HepG2 (cell line): Measurements from ENCODE around the gene ACACB. TPM values are rescaled to one million over a fixed set of nuclear protein-coding genes. Genes with fewer than 3 reads are reported as not detected.

Source experiments
- BCLAF1 ChIP-seq: fragments of 450-650 bp; IDR thresholded peaks from 2 replicates; pipeline ENCODE4 v1.6.1; 2017; ENCODE audit warnings: mild to moderate bottlenecking
- E2F1 ChIP-seq: sonication (generic); formaldehyde crosslinking; IDR thresholded peaks from 2 replicates; pipeline ENCODE4 v1.5.0; 2020; ENCODE audit warnings: missing genetic modification reagents
- GABPA ChIP-seq, 2 experiments: IDR thresholded peaks; 2 replicates each; pipeline ENCODE4 v1.6.1; 2011 to 2016; ENCODE audit warnings: low read depth in 2 of 2, low read length in 1 of 2, missing biosample characterization in 1 of 2, missing genetic modification characterization in 1 of 2
- HDAC1 ChIP-seq: sonication (generic); formaldehyde crosslinking; IDR thresholded peaks from 2 replicates; pipeline ENCODE4 v1.5.1; 2020; ENCODE audit warnings: mild to moderate bottlenecking, missing genetic modification reagents
- IRX3 ChIP-seq: sonication (generic); formaldehyde crosslinking; IDR thresholded peaks from 2 replicates; pipeline ENCODE4 v1.8.1; 2023; ENCODE audit warnings: mild to moderate bottlenecking, low read depth, missing genetic modification reagents, borderline replicate concordance
- KMT2B ChIP-seq: IDR thresholded peaks from 2 replicates; pipeline ENCODE4 v1.6.1; 2016; ENCODE audit warnings: missing genetic modification reagents, missing compliant biosample characterization
- MIER3 ChIP-seq: IDR thresholded peaks from 2 replicates; pipeline ENCODE4 v1.6.1; 2016; ENCODE audit warnings: missing compliant biosample characterization, borderline replicate concordance
- PCBP1 ChIP-seq: fragments of 200-400 bp; formaldehyde crosslinking; IDR thresholded peaks from 2 replicates; pipeline ENCODE4 v1.6.1; 2017; ENCODE audit warnings: mild to moderate bottlenecking, low read depth, low read length, borderline replicate concordance
- PHF8 ChIP-seq: sonication (generic); formaldehyde crosslinking; IDR thresholded peaks from 2 replicates; pipeline ENCODE4 v1.5.0; 2020; ENCODE audit warnings: missing genetic modification reagents
- REPIN1 ChIP-seq: sonication (generic); formaldehyde crosslinking; IDR thresholded peaks from 2 replicates; pipeline ENCODE4 v1.8.0; 2022; ENCODE audit warnings: missing genetic modification reagents, low read depth, mild to moderate bottlenecking, borderline replicate concordance
- THAP11 ChIP-seq: IDR thresholded peaks from 2 replicates; pipeline ENCODE4 v1.6.1; 2016; ENCODE audit warnings: missing biosample characterization, missing genetic modification reagents
- ZFP91 ChIP-seq: sonication (generic); formaldehyde crosslinking; IDR thresholded peaks from 2 replicates; pipeline ENCODE4 v1.9.0; 2022; ENCODE audit warnings: missing genetic modification reagents, mild to moderate bottlenecking, borderline replicate concordance
- ZMYM3 ChIP-seq: sonication (generic); formaldehyde crosslinking; IDR thresholded peaks from 2 replicates; pipeline ENCODE4 v1.5.1; 2020; ENCODE audit warnings: mild to moderate bottlenecking, missing genetic modification reagents
- ZMYM4 ChIP-seq: sonication (generic); formaldehyde crosslinking; IDR thresholded peaks from 2 replicates; pipeline ENCODE4 v1.8.1; 2023; ENCODE audit warnings: mild to moderate bottlenecking, missing genetic modification reagents
- ZNF136 ChIP-seq: sonication (generic); formaldehyde crosslinking; IDR thresholded peaks from 2 replicates; pipeline ENCODE4 v1.8.1; 2022; ENCODE audit warnings: low read depth, mild to moderate bottlenecking, moderate library complexity, missing genetic modification reagents
- ZNF350 ChIP-seq: sonication (generic); formaldehyde crosslinking; IDR thresholded peaks from 2 replicates; pipeline ENCODE4 v1.4.0; 2020; ENCODE audit warnings: mild to moderate bottlenecking, low read depth, missing genetic modification reagents, borderline replicate concordance
- ZNF430 ChIP-seq: sonication (generic); formaldehyde crosslinking; IDR thresholded peaks from 2 replicates; pipeline ENCODE4 v1.9.0; 2021; ENCODE audit warnings: mild to moderate bottlenecking, missing genetic modification reagents
- ZNF44 ChIP-seq: sonication (generic); formaldehyde crosslinking; IDR thresholded peaks from 2 replicates; pipeline ENCODE4 v1.5.1; 2020; ENCODE audit warnings: mild to moderate bottlenecking, missing genetic modification reagents
- ZNF484 ChIP-seq: sonication (generic); formaldehyde crosslinking; IDR thresholded peaks from 2 replicates; pipeline ENCODE4 v1.5.1; 2020; ENCODE audit warnings: mild to moderate bottlenecking, low read depth, missing genetic modification reagents, borderline replicate concordance
- ZNF501 ChIP-seq: sonication (generic); formaldehyde crosslinking; IDR thresholded peaks from 2 replicates; pipeline ENCODE4 v1.5.1; 2020; ENCODE audit warnings: mild to moderate bottlenecking, moderate library complexity, missing genetic modification reagents
- ZNF605 ChIP-seq: sonication (generic); formaldehyde crosslinking; IDR thresholded peaks from 2 replicates; pipeline ENCODE4 v1.8.0; 2022; ENCODE audit warnings: mild to moderate bottlenecking, missing genetic modification reagents
- ZNF737 ChIP-seq: sonication (generic); formaldehyde crosslinking; IDR thresholded peaks from 2 replicates; pipeline ENCODE4 v1.5.0; 2020; ENCODE audit warnings: missing genetic modification reagents, mild to moderate bottlenecking, borderline replicate concordance
- ZNF768 ChIP-seq: sonication (generic); formaldehyde crosslinking; IDR thresholded peaks from 2 replicates; pipeline ENCODE4 v1.4.0; 2020; ENCODE audit warnings: missing genetic modification reagents
- ZSCAN12 ChIP-seq: sonication (generic); formaldehyde crosslinking; IDR thresholded peaks from 2 replicates; pipeline ENCODE4 v1.9.0; 2021; ENCODE audit warnings: mild to moderate bottlenecking, missing genetic modification reagents
- ZSCAN31 ChIP-seq: sonication (generic); formaldehyde crosslinking; IDR thresholded peaks from 2 replicates; pipeline ENCODE4 v1.5.0; 2020; ENCODE audit warnings: low read depth, mild to moderate bottlenecking, missing genetic modification reagents
- polyA plus RNA-seq, 8 experiments: library from polyadenylated mRNA; depleted of rRNA in 3 of 8; stranded (reverse) in 7 of 8; unstranded in 1 of 8; fragments of >200 nt; fragmentation: Illumina TruSeq in 4 of 8; extraction: Trizol in 4 of 8; gene quantifications; 2 replicates each; pipeline versions ENCODE4 v1.2.1 to v1.2.3, GENCODE V29; 2011 to 2016; ENCODE audit warnings: low read depth in 4 of 8, missing spikeins in 1 of 8, mixed read lengths in 1 of 8; ENCODE audit not compliant: insufficient read depth in 1 of 8
- total RNA-seq, 5 experiments: library from RNA; depleted of rRNA; stranded (reverse); fragments of >200 nt; fragmentation: Illumina TruSeq; extraction: Trizol; gene quantifications; 2 replicates each; pipeline ENCODE4 v1.2.3, GENCODE V29; 2016; ENCODE audit warnings: low read depth in 1 of 5

The ACACB gene
- total and polyA plus RNA-seq, 2 of the 13 experiments (the other 11 are each of a cell fraction or from before 2014, with no cell fraction given) = 6.2 to 8.6 TPM

GRCh38 chr12:109098183-109098604 lies 18.2 kb upstream of the ACACB start (continued):
- TF ChIP-seq PCBP1 (peak; percentile 10; the same call in 1 of the 2 replicates), THAP11 (CRISPR knock-in tag) (0 out of 2 replicates have a peak, but pooled peaks have one; percentile 38), ZSCAN12 (CRISPR knock-in tag) (0 out of 2 replicates have a peak, but pooled peaks have one; percentile 40), REPIN1 (CRISPR knock-in tag) (peak; percentile 37; the same call in 1 of the 2 replicates), MIER3 (CRISPR knock-in tag) (no peak), ZSCAN31 (0 out of 2 replicates have a peak, but pooled peaks have one; percentile 28), ZMYM4 (CRISPR knock-in tag) (peak; percentile 8; the same call in 1 of the 2 replicates), ZNF136 (CRISPR knock-in tag) (0 out of 2 replicates have a peak, but pooled peaks have one; percentile 16), GABPA (IDR thresholded peaks at IDR 0.05; ENCODE audit: low read depth, low read length) (no peak), GABPA (CRISPR knock-in tag; IDR thresholded peaks at IDR 0.05; ENCODE audit: low read depth) (peak; percentile 27; the same call in 1 of the 2 replicates), E2F1 (0 out of 2 replicates have a peak, but pooled peaks have one; percentile 8), ZNF44 (0 out of 2 replicates have a peak, but pooled peaks have one; percentile 0), ZNF501 (CRISPR knock-in tag) (peak; percentile 3; the same call in 1 of the 2 replicates), ZFP91 (CRISPR knock-in tag) (0 out of 2 replicates have a peak, but pooled peaks have one; percentile 3), HDAC1 (peak; percentile 13; the same call in 1 of the 2 replicates), BCLAF1 (no peak), ZNF484 (CRISPR knock-in tag) (no peak), PHF8 (CRISPR knock-in tag) (peak; percentile 74), IRX3 (0 out of 2 replicates have a peak, but pooled peaks have one; percentile 2), ZNF605 (CRISPR knock-in tag) (0 out of 2 replicates have a peak, but pooled peaks have one; percentile 43), ZNF768 (peak; percentile 43; the same call in 1 of the 2 replicates), ZNF350 (CRISPR knock-in tag) (0 out of 2 replicates have a peak, but pooled peaks have one; percentile 6), ZMYM3 (CRISPR knock-in tag) (no peak), ZNF430 (CRISPR knock-in tag) (peak; percentile 67; the same call in 1 of the 2 replicates), ZNF737 (no peak), KMT2B (no peak)
